ENCODE measurements around the gene MMP17.
A peak's percentile ranks its signal among the peaks of the same experiment; 100 is the strongest.

The MMP17 gene

GRCh38 chr12:131854861-131855476 lies 26.8 kb downstream of the MMP17 start:
- Mint-ChIP-seq H3K27ac (no peak overlapping the region), H3K9me3 (no peaks in the 10 kb centered on the region), H3K4me3 (no peak overlapping the region), H3K4me1 (peaks cover 12 to 28% of the 10 kb centered on the region in 2 donors), H3K36me3 (peaks cover 4 to 5% of the 10 kb centered on the region in 2 donors), H3K27me3 (peaks cover 25 to 31% of the 10 kb centered on the region in 2 donors)
- ATAC-seq (replicated peaks) (no peak), DNase-seq (no peak)

- no peak overlapping the region for H3K27ac Mint-ChIP-seq
- H3K4me1 Mint-ChIP-seq, result peaks cover 12 to 28% of the 10 kb centered on the region in 2 donors
- ATAC-seq (replicated peaks) (no peak), DNase-seq (no peak)
- H3K9me3 Mint-ChIP-seq, result no peaks in the 10 kb centered on the region
- H3K27me3 Mint-ChIP-seq, result peaks cover 25 to 38% of the 10 kb centered on the region in 2 donors
- H3K36me3 Mint-ChIP-seq, result peaks cover 0 to 5% of the 10 kb centered on the region in 2 donors
- H3K4me3 Mint-ChIP-seq, result no peak overlapping the region
Observed at GRCh38 chr12:131855521-131856142, 27.4 kb downstream of the MMP17 start.

- H3K4me1 Mint-ChIP-seq, result peaks cover 12 to 28% of the 10 kb centered on the region in 2 donors
- no peaks in the 10 kb centered on the region for H3K9me3 Mint-ChIP-seq
- no peak for DNase-seq
- ATAC-seq (replicated peaks), result no peak
- peaks cover 0 to 2% of the 10 kb centered on the region in 2 donors for H3K36me3 Mint-ChIP-seq
- H3K27ac Mint-ChIP-seq, result no peak overlapping the region
- H3K27me3 Mint-ChIP-seq, result peaks cover 25 to 38% of the 10 kb centered on the region in 2 donors
- no peak overlapping the region for H3K4me3 Mint-ChIP-seq
Observed at GRCh38 chr12:131856366-131857097, 28.3 kb downstream of the MMP17 start.

- Mint-ChIP-seq H3K27ac (no peak overlapping the region), H3K4me3 (no peak overlapping the region), H3K9me3 (no peaks in the 10 kb centered on the region), H3K4me1 (peaks cover 7 to 18% of the 10 kb centered on the region in 2 donors), H3K36me3 (peaks cover 0 to 2% of the 10 kb centered on the region in 2 donors), H3K27me3 (peaks cover 30 to 44% of the 10 kb centered on the region in 2 donors)
- no peak for DNase-seq
- no peak for ATAC-seq (replicated peaks)
Observed at GRCh38 chr12:131857908-131858850, 30.0 kb downstream of the MMP17 start.

GRCh38 chr12:131860472-131861260 lies 32.5 kb downstream of the MMP17 start:
- Mint-ChIP-seq H3K4me1 (peaks cover 4 to 7% of the 10 kb centered on the region in 2 donors), H3K4me3 (no peak overlapping the region), H3K9me3 (no peaks in the 10 kb centered on the region), H3K36me3 (peaks cover 0 to 2% of the 10 kb centered on the region in 2 donors), H3K27ac (no peak overlapping the region), H3K27me3 (peaks cover 30 to 44% of the 10 kb centered on the region in 2 donors)
- DNase-seq (no peak), ATAC-seq (replicated peaks) (no peak)

- Mint-ChIP-seq H3K4me1 (peaks cover under 1 to 1% of the 10 kb centered on the region in 2 donors), H3K4me3 (no peak overlapping the region), H3K36me3 (peaks cover 0 to 2% of the 10 kb centered on the region in 2 donors), H3K27ac (no peak overlapping the region), H3K27me3 (peaks cover 24 to 37% of the 10 kb centered on the region in 2 donors), H3K9me3 (no peaks in the 10 kb centered on the region)
- ATAC-seq (replicated peaks) (no peak), DNase-seq (no peak)
Observed at GRCh38 chr12:131861261-131862083, 33.3 kb downstream of the MMP17 start.

GRCh38 chr12:131862084-131862441 lies 33.9 kb downstream of the MMP17 start:
- Mint-ChIP-seq H3K36me3 (peaks cover 0 to 2% of the 10 kb centered on the region in 2 donors), H3K27ac (no peak overlapping the region), H3K4me1 (no peaks in the 10 kb centered on the region), H3K27me3 (peaks cover 22 to 32% of the 10 kb centered on the region in 2 donors), H3K4me3 (no peak overlapping the region), H3K9me3 (no peaks in the 10 kb centered on the region)
- DNase-seq (no peak), ATAC-seq (replicated peaks) (no peak)

- H3K27me3 Mint-ChIP-seq, result peaks cover 16 to 27% of the 10 kb centered on the region in 2 donors
- ATAC-seq (replicated peaks) (no peak), DNase-seq (no peak)
Observed at GRCh38 chr12:131862600-131862993, 34.4 kb downstream of the MMP17 start.

GRCh38 chr12:131862994-131863710 lies 35.0 kb downstream of the MMP17 start:
- Mint-ChIP-seq H3K27ac (no peak overlapping the region), H3K4me3 (no peak overlapping the region)
- DNase-seq, result no peak

More at GRCh38 chr12:131862600-131862993, 34.4 kb downstream of the MMP17 start:
- Mint-ChIP-seq H3K36me3 (peaks cover 0 to 1% of the 10 kb centered on the region in 2 donors), H3K27ac (no peak overlapping the region), H3K9me3 (no peaks in the 10 kb centered on the region), H3K4me3 (no peak overlapping the region), H3K4me1 (no peaks in the 10 kb centered on the region)

GRCh38 chr12:131863711-131864396 lies 35.7 kb downstream of the MMP17 start:
- Mint-ChIP-seq H3K27me3 (peaks cover 5 to 14% of the 10 kb centered on the region in 2 donors), H3K27ac (no peak overlapping the region), H3K36me3 (no peaks in the 10 kb centered on the region), H3K4me3 (no peak overlapping the region), H3K9me3 (no peaks in the 10 kb centered on the region), H3K4me1 (no peaks in the 10 kb centered on the region)
- ATAC-seq (replicated peaks) (no peak), DNase-seq (no peak)

More at GRCh38 chr12:131862994-131863710, 35.0 kb downstream of the MMP17 start:
- H3K36me3 Mint-ChIP-seq, result no peaks in the 10 kb centered on the region
- no peaks in the 10 kb centered on the region for H3K4me1 Mint-ChIP-seq
- peaks cover 11 to 21% of the 10 kb centered on the region in 2 donors for H3K27me3 Mint-ChIP-seq
- ATAC-seq (replicated peaks), result no peak
- H3K9me3 Mint-ChIP-seq, result no peaks in the 10 kb centered on the region

- no peaks in the 10 kb centered on the region for H3K36me3 Mint-ChIP-seq
- peak overlapping the region; percentile 54 for H3K27ac Mint-ChIP-seq
- H3K4me1 Mint-ChIP-seq, result no peaks in the 10 kb centered on the region
- H3K4me3 Mint-ChIP-seq, result no peak overlapping the region
- ATAC-seq (replicated peaks) (no peak), DNase-seq (no peak)
- H3K27me3 Mint-ChIP-seq, result peaks cover 5 to 13% of the 10 kb centered on the region in 2 donors
- H3K9me3 Mint-ChIP-seq, result no peaks in the 10 kb centered on the region
Observed at GRCh38 chr12:131864469-131864868, 36.3 kb downstream of the MMP17 start.

Data from stimulated activated naive B cell treated with anti-CD40 and anti-IgM and Interleukin-4, amounts not matched to agents 10 μg/mL and 1 μg/mL and 100 μg/mL, for 72 hours (primary cell).